WTC11 (cell line): ENCODE measurements around the gene RGS6.

Experiments
- MAX ChIP-seq: sonication (generic); formaldehyde crosslinking; IDR thresholded peaks from 2 replicates; pipeline ENCODE4 v1.8.0; 2022; ENCODE audit warnings: mild to moderate bottlenecking, missing genetic modification reagents
- PREB ChIP-seq: sonication (generic); formaldehyde crosslinking; IDR thresholded peaks from 2 replicates; pipeline ENCODE4 v1.8.1; 2022; ENCODE audit warnings: mild to moderate bottlenecking, missing genetic modification reagents, moderate library complexity, borderline replicate concordance
- ZNF263 ChIP-seq: sonication (generic); formaldehyde crosslinking; IDR thresholded peaks from 2 replicates; pipeline ENCODE4 v1.8.1; 2022; ENCODE audit warnings: low read depth, mild to moderate bottlenecking, moderate library complexity, missing genetic modification reagents
- ZNF671 ChIP-seq: fragments of 250-450 bp; sonication (Bioruptor Pico); IDR thresholded peaks from 2 replicates; pipeline ENCODE4 v1.8.0; 2021; ENCODE audit warnings: mild to moderate bottlenecking
- TF ChIP-seq, protein P1 (sequence below): fragments of 200-600 bp; IDR thresholded peaks from 2 replicates; pipeline ENCODE4 v1.8.0; 2022; ENCODE audit warnings: antibody characterized with exemption
- TF ChIP-seq, protein P2 (sequence below): sonication (generic); formaldehyde crosslinking; IDR thresholded peaks from 2 replicates; pipeline ENCODE4 v1.8.1; 2023; ENCODE audit warnings: mild to moderate bottlenecking, missing genetic modification reagents, moderate library complexity
- TF ChIP-seq, protein P3 (sequence below): sonication (generic); formaldehyde crosslinking; IDR thresholded peaks from 2 replicates; pipeline ENCODE4 v1.8.0; 2022; ENCODE audit warnings: missing genetic modification reagents

DNA sequence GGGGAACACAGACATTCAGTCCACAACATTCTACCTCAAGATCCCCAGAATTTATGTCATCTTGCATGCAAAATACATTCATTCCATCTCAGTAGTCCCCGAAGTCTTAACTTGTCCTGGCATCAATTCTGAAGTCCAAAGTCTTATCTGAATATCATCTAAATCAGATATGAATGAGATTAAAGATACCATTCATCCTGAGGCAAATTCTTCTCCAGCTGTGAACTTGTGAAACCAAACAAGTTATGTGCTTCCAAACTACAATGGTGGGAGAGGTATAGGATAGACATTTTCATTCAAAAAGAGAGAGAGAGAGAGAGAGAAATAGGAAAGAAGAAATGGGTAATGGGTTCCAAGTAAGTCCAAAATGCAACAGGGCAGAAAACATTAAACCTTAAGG is 571.0 kb downstream of the RGS6 start:
- TF ChIP-seq, protein P1, sequence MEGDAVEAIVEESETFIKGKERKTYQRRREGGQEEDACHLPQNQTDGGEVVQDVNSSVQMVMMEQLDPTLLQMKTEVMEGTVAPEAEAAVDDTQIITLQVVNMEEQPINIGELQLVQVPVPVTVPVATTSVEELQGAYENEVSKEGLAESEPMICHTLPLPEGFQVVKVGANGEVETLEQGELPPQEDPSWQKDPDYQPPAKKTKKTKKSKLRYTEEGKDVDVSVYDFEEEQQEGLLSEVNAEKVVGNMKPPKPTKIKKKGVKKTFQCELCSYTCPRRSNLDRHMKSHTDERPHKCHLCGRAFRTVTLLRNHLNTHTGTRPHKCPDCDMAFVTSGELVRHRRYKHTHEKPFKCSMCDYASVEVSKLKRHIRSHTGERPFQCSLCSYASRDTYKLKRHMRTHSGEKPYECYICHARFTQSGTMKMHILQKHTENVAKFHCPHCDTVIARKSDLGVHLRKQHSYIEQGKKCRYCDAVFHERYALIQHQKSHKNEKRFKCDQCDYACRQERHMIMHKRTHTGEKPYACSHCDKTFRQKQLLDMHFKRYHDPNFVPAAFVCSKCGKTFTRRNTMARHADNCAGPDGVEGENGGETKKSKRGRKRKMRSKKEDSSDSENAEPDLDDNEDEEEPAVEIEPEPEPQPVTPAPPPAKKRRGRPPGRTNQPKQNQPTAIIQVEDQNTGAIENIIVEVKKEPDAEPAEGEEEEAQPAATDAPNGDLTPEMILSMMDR: no peak
- no peak for TF ChIP-seq ZNF671 (CRISPR knock-in tag)
- TF ChIP-seq, protein P2, sequence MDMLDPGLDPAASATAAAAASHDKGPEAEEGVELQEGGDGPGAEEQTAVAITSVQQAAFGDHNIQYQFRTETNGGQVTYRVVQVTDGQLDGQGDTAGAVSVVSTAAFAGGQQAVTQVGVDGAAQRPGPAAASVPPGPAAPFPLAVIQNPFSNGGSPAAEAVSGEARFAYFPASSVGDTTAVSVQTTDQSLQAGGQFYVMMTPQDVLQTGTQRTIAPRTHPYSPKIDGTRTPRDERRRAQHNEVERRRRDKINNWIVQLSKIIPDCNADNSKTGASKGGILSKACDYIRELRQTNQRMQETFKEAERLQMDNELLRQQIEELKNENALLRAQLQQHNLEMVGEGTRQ (CRISPR knock-in tag): no peak
- TF ChIP-seq MAX (CRISPR knock-in tag): no peak
- TF ChIP-seq PREB (CRISPR knock-in tag): no peak
- TF ChIP-seq, protein P3, sequence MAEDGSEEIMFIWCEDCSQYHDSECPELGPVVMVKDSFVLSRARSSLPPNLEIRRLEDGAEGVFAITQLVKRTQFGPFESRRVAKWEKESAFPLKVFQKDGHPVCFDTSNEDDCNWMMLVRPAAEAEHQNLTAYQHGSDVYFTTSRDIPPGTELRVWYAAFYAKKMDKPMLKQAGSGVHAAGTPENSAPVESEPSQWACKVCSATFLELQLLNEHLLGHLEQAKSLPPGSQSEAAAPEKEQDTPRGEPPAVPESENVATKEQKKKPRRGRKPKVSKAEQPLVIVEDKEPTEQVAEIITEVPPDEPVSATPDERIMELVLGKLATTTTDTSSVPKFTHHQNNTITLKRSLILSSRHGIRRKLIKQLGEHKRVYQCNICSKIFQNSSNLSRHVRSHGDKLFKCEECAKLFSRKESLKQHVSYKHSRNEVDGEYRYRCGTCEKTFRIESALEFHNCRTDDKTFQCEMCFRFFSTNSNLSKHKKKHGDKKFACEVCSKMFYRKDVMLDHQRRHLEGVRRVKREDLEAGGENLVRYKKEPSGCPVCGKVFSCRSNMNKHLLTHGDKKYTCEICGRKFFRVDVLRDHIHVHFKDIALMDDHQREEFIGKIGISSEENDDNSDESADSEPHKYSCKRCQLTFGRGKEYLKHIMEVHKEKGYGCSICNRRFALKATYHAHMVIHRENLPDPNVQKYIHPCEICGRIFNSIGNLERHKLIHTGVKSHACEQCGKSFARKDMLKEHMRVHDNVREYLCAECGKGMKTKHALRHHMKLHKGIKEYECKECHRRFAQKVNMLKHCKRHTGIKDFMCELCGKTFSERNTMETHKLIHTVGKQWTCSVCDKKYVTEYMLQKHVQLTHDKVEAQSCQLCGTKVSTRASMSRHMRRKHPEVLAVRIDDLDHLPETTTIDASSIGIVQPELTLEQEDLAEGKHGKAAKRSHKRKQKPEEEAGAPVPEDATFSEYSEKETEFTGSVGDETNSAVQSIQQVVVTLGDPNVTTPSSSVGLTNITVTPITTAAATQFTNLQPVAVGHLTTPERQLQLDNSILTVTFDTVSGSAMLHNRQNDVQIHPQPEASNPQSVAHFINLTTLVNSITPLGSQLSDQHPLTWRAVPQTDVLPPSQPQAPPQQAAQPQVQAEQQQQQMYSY: no peak
- no peak for TF ChIP-seq ZNF263 (CRISPR knock-in tag)
